ENCODE results near the gene PDE4D. TPM values are rescaled to one million over a fixed set of nuclear protein-coding genes. Genes with fewer than 3 reads are reported as not detected.
A peak's percentile ranks its signal among the peaks of the same experiment; 100 is the strongest.

The PDE4D gene
- total and polyA plus RNA-seq, 2 of the 4 experiments (the other 2 are of a cell fraction): 1.4 to 7.9 TPM

DNA sequence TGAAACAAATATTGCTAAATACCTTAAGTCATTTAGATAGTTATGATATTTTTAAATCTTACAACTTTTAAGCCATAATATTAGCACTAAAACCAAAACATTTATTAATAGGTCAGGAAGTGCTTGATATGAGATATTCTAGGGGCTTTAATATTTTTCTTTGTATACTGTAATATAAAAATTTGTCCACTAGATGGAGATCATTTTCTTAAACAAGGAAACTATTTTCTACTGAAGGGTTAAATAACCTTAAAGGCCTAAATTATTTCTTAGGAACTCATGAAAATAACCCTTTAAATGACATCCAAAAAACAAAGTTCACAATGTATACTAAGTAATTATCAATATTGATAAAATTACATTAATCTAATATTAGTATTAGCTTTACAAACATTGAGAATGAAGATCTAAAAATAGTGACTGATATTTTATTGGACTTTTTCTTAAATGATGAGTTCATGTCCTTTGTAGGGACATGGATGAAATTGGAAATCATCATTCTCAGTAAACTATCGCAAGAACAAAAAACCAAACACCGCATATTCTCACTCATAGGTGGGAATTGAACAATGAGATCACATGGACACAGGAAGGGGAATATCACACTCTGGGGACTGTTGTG, 675.0 kb downstream of the PDE4D start:
- no peak overlapping the region for H4K91ac ChIP-seq (ENCODE audit: insufficient read depth, low read depth, low read length)
- no peak overlapping the region for H3K23ac ChIP-seq (ENCODE audit: low read depth, low read length)
- H4K20me1 ChIP-seq (ENCODE audit: insufficient read depth, low read length): no peaks in the 10 kb centered on the region
- no peak overlapping the region for H3K18ac ChIP-seq (ENCODE audit: low read depth, low read length)
- H3K56ac ChIP-seq (ENCODE audit: extremely low read depth, insufficient read depth, low read length): no peak overlapping the region
- H3K79me1 ChIP-seq (ENCODE audit: low read depth in 1 of 2, low read length in 2 of 2): no peaks in the 10 kb centered on the region
- H3K9ac ChIP-seq (ENCODE audit: low read depth, low read length): no peak overlapping the region
- H2AK5ac ChIP-seq (ENCODE audit: low read depth, low read length): no peak overlapping the region
- CTCF ChIA-PET: no interaction called here
- H3K14ac ChIP-seq (replicated peaks; ENCODE audit: low read depth, low read length): no peak overlapping the region
- H3K4me3 ChIP-seq (ENCODE audit: insufficient read depth, low read depth, low read length): no peak overlapping the region
- WGBS, 2 experiments (ENCODE audit: extremely low coverage in 2 of 2, insufficient read length in 1 of 2): no CpG with 5 or more reads among the region's 2 CpGs
- no TSS peak for BruUV-seq (replicated peaks)
- TF ChIP-seq, protein P1, sequence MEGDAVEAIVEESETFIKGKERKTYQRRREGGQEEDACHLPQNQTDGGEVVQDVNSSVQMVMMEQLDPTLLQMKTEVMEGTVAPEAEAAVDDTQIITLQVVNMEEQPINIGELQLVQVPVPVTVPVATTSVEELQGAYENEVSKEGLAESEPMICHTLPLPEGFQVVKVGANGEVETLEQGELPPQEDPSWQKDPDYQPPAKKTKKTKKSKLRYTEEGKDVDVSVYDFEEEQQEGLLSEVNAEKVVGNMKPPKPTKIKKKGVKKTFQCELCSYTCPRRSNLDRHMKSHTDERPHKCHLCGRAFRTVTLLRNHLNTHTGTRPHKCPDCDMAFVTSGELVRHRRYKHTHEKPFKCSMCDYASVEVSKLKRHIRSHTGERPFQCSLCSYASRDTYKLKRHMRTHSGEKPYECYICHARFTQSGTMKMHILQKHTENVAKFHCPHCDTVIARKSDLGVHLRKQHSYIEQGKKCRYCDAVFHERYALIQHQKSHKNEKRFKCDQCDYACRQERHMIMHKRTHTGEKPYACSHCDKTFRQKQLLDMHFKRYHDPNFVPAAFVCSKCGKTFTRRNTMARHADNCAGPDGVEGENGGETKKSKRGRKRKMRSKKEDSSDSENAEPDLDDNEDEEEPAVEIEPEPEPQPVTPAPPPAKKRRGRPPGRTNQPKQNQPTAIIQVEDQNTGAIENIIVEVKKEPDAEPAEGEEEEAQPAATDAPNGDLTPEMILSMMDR (conservative IDR thresholded peaks at IDR 0.05; ENCODE audit: low read depth, low read length): peak; percentile 35; the same call in 1 of the 2 replicates
- no peak for TF ChIP-seq RCOR1 (IDR thresholded peaks at IDR 0.05; ENCODE audit: insufficient replicate concordance, low read length)
- TF ChIP-seq RAD21 (IDR thresholded peaks at IDR 0.05; ENCODE audit: low read length): peak; percentile 28
- 0 out of 2 replicates have a peak, but pooled peaks have one; percentile 28 for TF ChIP-seq SMC3 (IDR thresholded peaks at IDR 0.05; ENCODE audit: low read depth, low read length)
- no peak overlapping the region for H2AFZ ChIP-seq (replicated peaks; ENCODE audit: low read length, poor library complexity)
- H2BK5ac ChIP-seq (ENCODE audit: low read depth, low read length, poor library complexity, severe bottlenecking): no peak overlapping the region
- dilution Hi-C loops (cut with HindIII; ENCODE audit: low sequenced_read_pairs, unreplicated experiment): no loop called here
- H3K4me1 ChIP-seq (ENCODE audit: control insufficient read depth, insufficient read depth, low read length): no peaks in the 10 kb centered on the region
- no peak overlapping the region for H4K8ac ChIP-seq (ENCODE audit: low read depth in 2 of 2, low read length in 2 of 2)
- no peak overlapping the region for H3K27ac ChIP-seq (ENCODE audit: insufficient read depth, low read length)
- no peaks in the 10 kb centered on the region for H3K9me3 ChIP-seq (ENCODE audit: control insufficient read depth, insufficient read depth, low read length)
- in situ Hi-C loops (cut with MboI; ENCODE audit: low sequenced_read_pairs): no loop called here
- POLR2A ChIA-PET (ENCODE audit: unreplicated experiment): no interaction called here
- DNase-seq (peak; percentile 3), ATAC-seq (ENCODE audit: low read depth) (no peak; the same call in 1 of the 2 replicates)
- H2BK20ac ChIP-seq (ENCODE audit: low read depth, low read length): no peak overlapping the region
- H2BK15ac ChIP-seq (ENCODE audit: low read depth, low read length): no peak overlapping the region
- H3K9me1 ChIP-seq (ENCODE audit: insufficient read depth, low read length): no peaks in the 10 kb centered on the region; the same call in 1 of the 2 replicates
- no peak overlapping the region for H2AK9ac ChIP-seq (replicated peaks; ENCODE audit: low read depth, low read length, poor library complexity)
- H3K4me2 ChIP-seq (ENCODE audit: low read depth, low read length): no peak overlapping the region
- H3K36me3 ChIP-seq (ENCODE audit: control insufficient read depth, insufficient read depth, low read length): no peaks in the 10 kb centered on the region
- H3K4ac ChIP-seq (ENCODE audit: low read depth, low read length): no peak overlapping the region
- H2BK120ac ChIP-seq (ENCODE audit: low read depth, low read length): no peak overlapping the region
- no peak overlapping the region for H4K5ac ChIP-seq (ENCODE audit: low read depth, low read length)
- intact Hi-C loops (cut with micrococcal nuclease): loop anchor here (1.0 kb wide), 2 partner anchors 149 to 163 kb away; no protein-coding TSS in a partner anchor
- H3K27me3 ChIP-seq (ENCODE audit: control insufficient read depth, insufficient read depth, low read length): peaks cover 8% of the 10 kb centered on the region

Measured in IMR-90 (cell line).